GM04504 (cell line): ENCODE measurements around the gene IZUMO1R.
"Not testable (repeated sequence)": the region's sequence is repeated elsewhere in the genome, so short reads cannot be mapped to it uniquely, and the experiment has no call there.

Experiments used
- DNase-seq: peaks from one replicate; pipeline ENCODE4 v3.0.0-alpha.2; 2012; ENCODE audit warnings: low read depth

Gene IZUMO1R

DNA sequence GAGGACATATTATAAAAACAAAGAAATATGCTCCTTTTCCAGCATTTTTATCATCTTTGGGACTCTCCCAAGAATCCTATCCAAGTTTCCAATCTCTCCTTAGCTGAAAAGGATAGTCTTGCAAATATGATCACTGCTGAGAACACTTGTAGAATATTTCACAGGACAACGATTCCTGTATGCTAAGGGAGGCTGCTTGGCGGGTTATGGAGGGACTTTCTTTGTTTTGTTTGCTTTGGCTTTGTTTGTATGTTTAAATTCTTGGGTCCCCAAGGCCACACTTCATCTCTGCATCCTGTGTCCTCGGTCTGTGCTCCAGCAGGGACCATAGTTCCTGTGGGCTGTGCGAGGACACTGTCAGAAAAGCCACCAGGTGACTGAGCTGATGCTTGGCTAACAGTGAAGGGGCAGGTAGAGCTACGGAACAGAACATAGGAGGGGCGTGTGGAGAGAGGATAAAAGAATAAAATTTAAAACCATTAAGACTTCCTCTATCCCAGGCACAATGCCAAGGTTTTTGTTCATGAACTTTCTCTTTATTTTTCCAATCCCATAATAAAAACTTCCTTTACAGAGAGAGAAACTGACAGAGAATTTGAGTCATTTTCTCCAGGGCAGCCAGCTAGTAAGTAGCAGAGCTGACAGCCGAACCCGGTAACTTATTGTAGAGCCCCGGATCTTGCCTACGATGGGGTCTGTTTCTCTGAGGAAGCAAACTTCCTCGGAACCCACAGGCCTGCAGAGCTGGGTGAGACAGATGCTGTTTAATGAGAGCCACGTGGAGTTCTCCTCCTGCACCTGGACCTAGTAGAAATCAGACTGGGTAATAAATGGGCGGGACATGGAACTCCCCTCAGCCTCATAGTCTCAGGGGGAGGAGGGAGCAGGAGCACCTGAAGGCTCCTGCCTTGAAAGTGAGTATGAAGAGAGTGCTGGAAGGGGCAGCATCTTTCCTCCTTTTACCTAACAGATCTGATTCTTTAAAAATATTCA lies at the start of gene IZUMO1R:
IZUMO1R (plus strand) TSS at position 615 of the 993 bp plus-strand sequence. CDS start 1,057 bp downstream, outside the sequence.
- DNase-seq = no peak

DNA sequence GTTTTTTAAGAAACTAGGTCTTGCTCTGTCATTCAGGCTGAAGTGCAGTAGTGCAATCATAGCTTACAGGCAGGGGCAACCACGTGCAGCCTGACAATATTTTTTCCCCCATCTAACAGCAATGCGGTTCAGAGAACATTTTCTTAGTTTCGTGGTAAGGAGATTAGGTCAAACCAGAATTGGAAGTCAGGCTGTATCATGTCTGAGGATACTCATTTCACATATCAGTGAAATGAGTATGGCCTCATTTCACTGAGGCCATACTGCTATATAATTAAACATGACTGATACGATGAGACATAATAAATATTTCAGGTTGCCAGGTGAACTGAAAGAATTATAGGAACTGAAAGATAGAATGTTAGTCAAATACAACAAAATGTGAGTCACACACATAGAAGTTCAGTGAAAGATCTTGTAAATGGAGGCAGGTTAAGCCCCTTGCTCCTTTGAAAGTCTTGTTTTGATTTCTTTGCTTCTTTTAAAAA lies 32.5 kb upstream of the IZUMO1R start:
- no peak for DNase-seq

DNA sequence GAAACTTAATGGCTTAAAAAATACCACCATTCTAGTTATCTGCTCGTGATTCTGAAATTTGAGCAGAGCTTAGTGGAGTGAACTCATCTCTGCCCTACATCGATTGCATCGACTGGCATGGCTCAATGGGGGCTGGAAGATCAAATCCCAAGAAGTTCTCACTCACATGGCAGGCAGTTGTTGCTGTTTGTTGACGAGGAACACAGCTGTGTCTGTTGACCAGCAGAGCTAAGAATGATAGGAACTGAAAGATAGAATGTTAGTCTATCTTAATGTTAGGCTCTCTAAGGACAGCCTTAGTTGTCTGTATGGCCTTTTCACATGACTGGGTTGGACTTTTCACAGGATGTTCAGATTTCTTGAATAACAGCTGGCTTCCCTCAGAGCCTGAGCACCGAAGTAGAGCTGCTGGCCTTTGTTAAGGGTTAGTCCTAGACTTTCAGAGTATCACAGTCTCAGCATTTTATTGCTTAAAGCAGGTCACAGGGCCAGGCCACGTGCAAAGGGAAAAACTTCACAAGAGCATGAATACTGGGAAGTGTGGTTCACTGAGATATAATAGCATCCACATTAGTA lies 31.6 kb upstream of the IZUMO1R start:
- DNase-seq = no peak

DNA sequence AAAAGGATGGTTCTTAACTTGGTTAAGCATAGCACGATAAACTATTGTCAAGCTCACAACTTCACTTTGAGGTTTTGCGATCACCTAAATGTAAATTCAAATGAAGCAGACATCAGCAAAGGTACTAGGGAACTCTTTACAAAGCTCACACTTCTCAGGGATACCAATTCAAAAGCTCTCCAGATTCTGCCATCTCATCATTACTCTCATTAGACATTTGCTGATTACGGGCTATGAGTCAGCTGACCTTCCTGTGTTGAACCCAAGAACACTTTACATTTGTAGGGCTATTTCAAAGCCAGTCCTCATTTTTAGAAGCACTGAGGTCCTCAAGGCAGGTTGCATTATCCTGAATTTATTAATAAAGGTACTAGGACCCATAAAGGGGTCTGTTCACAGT lies 28.4 kb upstream of the IZUMO1R start:
- no peak for DNase-seq

DNA sequence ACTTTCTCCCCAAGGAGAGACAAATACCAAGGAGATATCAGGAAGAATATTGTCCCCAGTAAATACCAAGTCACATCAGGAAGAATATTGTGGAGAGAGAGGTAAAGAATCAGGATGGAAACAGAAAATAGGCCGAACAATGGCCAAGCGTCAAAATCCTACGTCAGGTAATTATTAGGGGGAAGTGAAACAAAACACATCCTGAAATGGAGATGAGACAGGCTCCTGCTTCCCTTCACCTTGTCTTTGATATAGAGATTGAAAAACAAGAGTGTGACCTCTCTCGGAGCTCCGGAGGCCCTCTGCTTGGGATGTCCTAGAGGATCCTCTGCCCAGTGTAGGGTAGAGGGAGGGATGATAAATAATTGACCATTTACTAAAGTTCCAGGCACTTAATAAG lies 27.4 kb upstream of the IZUMO1R start:
- DNase-seq = no peak

DNA sequence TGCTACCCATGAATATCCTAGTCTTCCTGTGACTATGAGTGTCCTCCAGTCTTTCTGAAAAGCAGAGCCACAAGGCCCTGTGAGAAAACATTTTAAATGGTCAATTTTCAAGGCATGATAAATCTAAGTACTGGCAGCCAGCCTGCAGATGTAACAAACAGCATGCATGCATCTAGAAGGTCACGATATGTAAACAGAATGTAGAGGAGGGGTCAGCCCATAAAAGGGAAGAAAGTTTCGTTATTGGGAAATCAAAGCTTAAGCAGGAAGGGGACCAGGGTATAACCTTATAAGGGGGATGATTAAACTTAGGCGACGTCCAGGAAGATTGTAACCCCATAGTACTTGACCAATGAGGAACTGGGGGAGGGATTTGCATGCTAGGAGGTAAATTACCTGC lies 26.2 kb upstream of the IZUMO1R start:
- not testable (repeated sequence) for DNase-seq

DNA sequence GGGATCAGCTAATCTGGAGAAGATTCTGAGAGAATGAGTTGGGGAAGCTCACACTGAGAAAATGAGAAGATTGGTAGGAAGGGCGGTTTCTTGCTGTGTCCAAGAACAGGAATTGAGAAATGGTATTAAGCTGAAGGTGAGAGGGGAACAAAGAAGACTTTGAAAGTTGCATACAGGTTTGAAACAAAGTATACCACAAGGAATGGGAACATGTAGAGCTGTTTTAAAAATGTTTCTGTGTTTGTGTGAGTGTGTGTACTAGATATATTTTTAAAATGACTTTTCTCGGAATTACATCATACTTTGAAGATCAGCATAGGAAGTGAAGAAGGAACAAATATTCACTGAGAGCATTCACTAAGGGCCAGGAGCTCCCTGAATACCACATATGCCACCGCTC lies 24.4 kb upstream of the IZUMO1R start:
- no peak for DNase-seq

DNA sequence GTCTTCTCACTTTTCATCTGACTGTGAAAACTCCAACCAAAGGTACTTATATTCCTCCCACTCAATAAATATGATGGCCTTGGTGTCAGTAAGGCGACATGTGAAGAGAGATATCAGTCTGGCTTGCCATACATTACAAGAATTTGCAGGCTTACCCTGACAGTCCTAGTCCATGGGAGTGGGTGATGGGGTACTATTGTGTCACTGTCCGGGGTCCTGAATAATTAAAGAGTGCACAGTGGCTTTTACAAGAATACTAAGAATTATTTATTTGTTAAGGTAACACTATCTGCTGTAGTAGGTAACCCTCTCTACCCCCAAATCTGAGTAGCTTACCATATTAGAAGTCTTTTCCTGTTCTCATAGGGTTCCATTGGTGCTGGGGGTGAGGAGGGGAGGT lies 23.1 kb upstream of the IZUMO1R start:
- DNase-seq = no peak

DNA sequence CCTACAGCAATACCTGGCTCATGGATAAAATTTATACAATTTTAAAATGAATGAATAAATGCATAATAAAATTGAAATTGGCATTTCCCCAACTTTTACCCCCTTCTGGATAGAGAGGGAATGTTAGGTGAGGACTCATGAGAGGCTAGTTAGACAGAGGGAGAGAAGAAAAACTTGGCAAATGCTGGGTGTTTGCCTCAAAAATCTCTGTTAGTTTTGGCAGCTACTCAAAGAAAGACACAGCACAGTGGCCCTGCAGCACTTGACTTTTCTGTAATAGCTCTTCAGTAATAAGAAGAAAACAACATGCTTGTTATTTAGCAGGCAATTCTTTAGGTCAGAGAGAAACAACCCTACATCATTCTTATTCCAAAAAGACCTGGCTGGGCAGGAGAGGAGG lies 20.7 kb upstream of the IZUMO1R start:
- DNase-seq = no peak

DNA sequence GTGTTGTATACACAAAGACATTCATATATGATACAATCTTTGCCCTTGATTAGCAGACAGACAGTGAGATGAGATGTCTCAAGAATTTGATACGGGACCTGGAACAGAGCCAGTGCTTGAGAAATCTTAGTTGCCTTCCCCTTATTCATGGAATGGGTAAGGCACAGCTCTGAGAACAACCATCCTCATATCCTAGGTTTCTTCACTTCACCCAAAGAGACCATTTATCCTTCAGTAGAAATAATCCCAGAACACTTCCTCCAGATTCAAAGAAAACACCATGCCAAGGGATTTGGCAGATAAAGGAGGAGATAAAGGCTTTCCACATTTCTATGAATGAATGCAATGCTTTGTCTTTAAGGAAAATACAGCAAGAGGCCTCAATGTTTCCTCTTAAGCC lies 8.8 kb upstream of the IZUMO1R start:
- no peak for DNase-seq

DNA sequence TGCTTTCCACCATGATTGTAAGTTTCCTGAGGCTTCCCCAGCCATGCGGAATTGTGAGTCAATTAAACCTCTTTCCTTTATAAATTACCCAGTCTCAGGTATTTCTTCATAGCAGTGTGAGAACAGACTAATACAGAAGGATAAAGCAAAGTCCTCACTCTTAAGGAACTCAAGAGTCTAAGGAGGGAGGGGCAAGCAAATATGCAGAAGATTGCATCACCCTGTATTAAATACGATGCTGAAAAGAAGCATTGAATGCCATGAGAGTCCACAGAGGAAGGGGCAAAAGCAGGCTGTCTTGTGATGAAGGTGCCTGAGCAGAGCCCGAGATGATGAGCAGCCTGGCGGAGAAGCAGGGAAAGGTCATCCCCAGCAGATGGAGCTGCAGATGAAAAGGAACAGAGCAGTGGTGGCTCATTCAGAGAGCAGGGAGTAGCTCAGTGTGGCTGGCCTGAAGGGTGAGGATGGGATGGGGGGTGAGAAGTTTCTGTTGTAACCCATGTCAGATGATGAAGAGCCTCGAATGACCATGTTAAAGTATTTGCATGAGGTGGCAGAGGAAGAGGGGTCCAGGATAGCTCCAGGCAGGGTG lies 6.3 kb upstream of the IZUMO1R start:
- DNase-seq = no peak

DNA sequence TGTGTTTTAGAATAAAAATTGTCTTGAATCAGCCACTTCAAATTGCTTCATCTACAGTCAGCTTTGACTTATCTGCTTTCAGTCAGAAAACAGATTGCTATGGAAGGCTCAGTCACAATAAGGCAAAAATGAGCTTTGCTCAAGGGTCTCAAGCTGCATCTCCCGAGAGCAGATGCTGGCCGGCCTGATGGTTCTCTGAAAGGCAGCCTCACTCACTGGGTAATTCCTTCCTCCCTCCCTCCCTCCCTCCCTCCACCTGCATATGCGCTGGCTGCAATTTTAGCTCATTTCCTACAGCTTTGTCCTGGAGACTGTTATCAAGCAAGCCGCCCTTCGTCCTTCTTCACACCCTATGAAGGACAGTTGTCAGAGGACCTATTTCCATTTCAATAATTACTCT lies 1.6 kb upstream of the IZUMO1R start:
- no peak for DNase-seq

DNA sequence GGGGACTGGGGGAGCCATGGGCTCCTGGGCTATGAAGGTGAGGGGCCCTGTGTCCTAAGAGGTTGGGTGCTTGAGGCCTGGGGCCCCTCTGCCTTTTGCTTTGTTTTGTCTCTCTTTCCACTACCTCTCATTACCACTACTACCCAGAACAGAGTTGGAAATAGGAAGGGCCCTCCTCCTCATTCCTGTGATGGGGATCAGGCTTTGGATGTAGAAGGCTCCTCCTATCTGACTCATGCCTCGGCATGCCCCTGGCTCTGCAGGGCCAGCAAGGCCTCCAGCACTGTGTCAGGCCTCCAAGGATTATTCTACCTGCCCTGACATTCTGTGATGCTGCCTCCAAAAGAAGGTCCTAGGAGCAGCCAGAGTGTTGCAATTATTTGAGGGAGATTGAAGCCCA lies 766 bp downstream of the IZUMO1R start:
- DNase-seq = no peak

DNA sequence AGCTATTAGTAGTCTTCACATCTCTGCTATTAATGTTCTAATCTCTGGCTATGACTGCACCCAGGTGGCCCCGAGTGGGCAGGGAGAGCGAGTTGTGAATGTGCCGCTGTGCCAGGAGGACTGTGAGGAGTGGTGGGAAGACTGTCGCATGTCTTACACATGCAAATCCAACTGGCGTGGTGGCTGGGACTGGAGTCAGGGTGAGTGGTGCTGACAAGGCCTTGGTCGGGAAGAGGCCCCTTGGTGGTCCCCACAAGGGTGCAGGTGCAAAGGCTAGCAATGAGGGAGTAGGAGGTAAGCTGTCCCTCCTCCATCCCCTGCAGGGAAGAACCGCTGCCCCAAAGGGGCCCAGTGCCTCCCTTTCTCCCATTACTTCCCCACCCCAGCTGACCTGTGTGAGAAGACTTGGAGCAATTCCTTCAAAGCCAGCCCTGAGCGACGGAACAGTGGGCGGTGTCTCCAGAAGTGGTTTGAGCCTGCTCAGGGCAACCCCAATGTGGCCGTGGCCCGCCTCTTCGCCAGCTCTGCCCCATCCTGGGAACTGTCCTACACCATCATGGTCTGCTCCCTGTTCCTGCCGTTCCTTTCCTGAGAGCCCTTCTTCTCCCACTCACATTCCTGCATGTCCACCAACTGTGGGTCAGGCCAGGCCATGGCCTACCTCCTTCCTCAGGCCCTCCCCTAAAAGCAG lies 2.9 kb downstream of the IZUMO1R start:
- DNase-seq = no peak

DNA sequence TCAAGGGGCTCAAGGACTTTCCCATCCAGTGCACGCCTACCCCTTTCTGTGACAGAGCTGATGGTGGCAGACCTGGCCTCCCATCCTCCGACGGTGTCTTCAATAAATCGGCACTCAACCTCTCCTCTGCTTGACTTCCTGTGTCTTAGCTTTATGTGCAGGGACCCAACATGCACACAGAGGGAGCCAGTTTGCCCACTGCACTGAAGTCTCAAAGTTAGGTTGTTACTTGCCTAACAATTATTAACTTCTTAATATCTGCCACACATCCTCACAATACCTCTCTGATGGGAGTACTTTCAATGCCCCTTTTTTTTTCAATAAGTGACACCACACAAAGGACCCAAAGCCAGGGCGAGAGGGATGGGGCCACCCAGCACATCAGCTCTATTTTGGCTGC lies 3.6 kb downstream of the IZUMO1R start:
- no peak for DNase-seq

DNA sequence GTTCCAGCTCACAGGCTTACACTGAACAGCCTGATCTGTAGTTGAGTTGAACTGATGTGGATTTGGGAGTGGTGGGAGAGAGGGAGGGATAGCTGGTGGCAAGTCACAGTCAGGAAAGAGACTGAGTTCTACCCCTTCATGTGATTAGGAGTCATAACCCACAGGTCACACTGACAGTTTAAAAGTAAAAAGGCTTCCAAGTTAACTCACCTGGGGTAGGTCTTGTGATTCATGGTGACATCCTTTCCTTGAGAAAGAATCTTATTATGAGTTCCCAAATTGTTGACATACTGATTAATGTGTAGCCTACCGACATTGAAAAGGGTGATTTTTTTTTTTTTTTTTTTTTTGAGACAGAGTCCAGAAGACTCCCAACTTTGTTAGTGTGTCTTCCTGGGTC lies 5.4 kb downstream of the IZUMO1R start:
- DNase-seq = no peak

DNA sequence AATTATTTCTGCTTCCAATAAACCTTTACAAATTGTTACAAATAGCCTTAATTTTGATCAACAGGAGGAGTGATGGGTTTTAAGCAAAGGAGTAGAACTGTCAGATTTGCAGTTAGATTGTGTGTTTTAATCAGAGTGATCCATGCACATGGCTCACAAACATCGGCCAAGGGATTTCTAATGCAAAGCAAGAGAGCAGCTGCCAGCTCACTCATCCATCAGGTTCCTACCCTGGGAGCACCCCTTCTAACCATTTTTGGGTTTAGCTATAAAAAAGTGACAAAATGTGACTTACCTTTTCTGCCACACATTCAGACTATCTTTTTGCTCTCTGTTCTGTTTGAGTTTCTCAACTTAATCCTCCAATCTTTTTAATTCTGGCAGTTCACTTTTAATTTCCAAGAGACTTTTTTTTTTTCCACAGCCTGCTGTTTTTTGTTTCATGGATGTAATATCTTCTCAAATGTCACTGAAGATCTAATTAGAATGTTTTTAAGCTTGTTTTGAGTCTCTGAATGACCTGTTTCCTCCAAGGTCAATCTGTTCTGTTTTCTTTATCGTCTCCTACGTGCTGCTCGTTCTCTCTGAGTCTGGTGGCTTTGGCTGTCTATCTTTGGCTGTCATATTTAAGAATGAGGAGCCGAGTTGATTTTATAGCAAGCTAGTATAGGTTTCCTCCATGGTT lies 6.0 kb downstream of the IZUMO1R start:
- DNase-seq = no peak

DNA sequence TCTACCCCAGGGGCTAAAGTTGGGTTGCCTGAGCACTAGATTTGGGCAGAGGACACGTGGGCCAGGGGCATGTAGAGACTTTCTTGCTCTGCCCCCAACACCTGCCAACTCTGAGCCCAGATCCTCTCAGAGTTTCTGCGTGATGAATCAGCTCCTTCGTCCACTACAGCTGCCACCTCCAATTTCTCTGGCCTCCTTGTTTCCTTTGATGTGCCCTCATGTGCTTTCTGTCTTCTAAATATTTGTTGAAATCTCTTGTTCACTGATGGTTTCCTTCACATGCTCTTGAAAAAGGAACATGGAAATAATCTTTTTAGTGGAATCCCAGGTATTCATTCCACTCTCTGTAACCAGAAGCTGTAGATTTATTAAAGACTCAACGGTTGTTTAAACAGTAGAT lies 8.0 kb downstream of the IZUMO1R start:
- no peak for DNase-seq

DNA sequence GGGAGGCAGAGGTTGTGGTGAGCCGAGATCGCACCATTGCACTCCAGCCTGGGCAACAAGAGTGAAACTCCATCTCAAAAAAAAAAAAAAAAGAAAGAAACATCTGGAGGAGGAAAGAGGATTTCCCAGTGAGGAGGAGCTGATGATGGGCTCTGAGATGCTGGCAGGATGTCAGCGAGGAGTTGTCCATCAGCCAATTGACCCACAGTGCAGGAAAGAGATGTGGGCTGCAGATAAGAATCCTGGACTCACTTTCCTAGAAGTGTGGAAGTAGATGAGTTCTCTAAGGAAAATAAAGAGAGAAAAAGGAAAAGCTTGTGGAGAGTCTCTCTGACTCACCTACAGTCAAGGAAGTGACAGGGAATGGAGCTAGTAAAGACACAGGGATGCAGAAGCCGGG lies 9.7 kb downstream of the IZUMO1R start:
- DNase-seq = no peak

DNA sequence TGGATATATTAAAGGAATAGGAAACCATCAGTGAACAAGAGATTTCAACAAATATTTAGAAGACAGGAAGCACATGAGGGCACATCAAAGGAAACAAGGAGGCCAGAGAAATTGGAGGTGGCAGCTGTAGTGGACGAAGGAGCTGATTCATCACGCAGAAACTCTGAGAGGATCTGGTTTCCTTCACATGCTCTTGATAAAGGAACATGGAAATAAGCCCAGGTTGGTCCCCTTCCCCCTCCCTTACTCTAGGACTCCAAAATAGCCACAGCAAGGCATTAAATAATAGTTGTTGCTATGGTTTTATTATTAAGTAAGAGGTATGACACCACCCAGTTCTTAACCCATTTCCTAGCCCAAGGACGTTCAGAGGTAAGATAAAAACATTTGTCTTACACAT lies 11.3 kb downstream of the IZUMO1R start:
- no peak for DNase-seq

DNA sequence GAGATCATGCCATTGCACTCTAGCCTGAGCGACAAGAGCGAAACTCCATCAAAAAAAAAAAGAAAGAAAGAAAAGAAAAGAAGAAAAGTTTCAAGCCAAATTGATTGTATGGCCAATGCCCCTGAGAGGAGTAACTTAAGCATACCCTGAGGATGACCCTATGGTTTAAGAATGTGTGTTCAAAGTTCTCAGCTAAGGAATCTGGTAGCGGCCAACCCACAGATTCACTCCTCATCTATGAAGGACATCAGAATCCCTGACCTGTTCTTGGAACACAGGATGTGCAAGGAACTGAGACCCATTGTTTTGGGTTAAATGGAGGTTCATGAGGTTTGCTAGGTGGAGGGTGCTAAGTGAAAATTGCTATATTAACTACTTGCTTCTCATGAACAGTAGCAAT lies 18.1 kb downstream of the IZUMO1R start:
- no peak for DNase-seq

DNA sequence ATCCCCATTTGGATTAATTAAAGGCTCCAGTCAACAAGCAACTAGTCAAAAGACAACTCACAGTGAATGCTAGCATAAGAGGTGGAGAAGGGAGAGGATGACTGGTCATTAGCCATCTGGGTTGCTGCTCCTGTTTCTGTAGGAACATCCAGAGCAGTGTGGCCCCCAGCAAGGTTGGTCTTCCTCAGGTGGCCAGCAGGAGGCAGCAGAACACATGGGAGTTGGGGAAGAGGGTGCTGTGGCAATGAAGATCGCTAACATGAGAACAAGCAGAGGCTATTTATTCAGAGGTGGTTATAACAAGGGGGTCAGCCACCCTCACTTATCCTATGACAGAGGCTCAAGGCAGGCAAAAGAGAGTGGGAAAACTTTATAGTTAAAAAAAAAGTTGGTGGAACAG lies 21.3 kb downstream of the IZUMO1R start:
- DNase-seq = no peak
